SK-N-SH (cell line): ENCODE results near the gene DLG2.
A peak's percentile ranks its signal among the peaks of the same experiment; 100 is the strongest.

ENCODE experiments used
- ELF1 ChIP-seq: IDR thresholded peaks from 2 replicates; pipeline ENCODE4 v1.4.0; 2012
- EP300 ChIP-seq, 2 experiments: IDR thresholded peaks; 2 replicates each; pipeline versions ENCODE4 v1.4.0 to v1.6.1; 2012; ENCODE audit warnings: borderline replicate concordance in 1 of 2, low read depth in 1 of 2, low read length in 1 of 2
- FOXM1 ChIP-seq: IDR thresholded peaks from 2 replicates; pipeline ENCODE4 v1.4.0; 2012; ENCODE audit warnings: low read depth, mild to moderate bottlenecking
- GABPA ChIP-seq: IDR thresholded peaks from 2 replicates; pipeline ENCODE4 v1.4.0; 2012; ENCODE audit warnings: low read depth, mild to moderate bottlenecking
- NFIC ChIP-seq: IDR thresholded peaks from 2 replicates; pipeline ENCODE4 v1.4.0; 2012; ENCODE audit warnings: borderline replicate concordance
- POLR2AphosphoS5 ChIP-seq: IDR thresholded peaks from 2 replicates; pipeline ENCODE4 v1.6.1; 2012; ENCODE audit warnings: low read depth, low read length
- TF ChIP-seq, protein P1 (sequence below): fragments of 200-600 bp; sonication (generic); IDR thresholded peaks from 2 replicates; pipeline ENCODE4 v1.6.1; 2017; ENCODE audit warnings: antibody characterized with exemption, mild to moderate bottlenecking, moderate library complexity
- TF ChIP-seq, protein P2 (sequence below): IDR thresholded peaks from 2 replicates; pipeline ENCODE4 v1.6.1; 2012; ENCODE audit warnings: mild to moderate bottlenecking, low read depth, low read length, moderate library complexity

- TF ChIP-seq POLR2AphosphoS5 (no peak), EP300 (IDR thresholded peaks at IDR 0.05; ENCODE audit: borderline replicate concordance in 1 of 2, low read depth in 1 of 2, low read length in 1 of 2) (peak in 1 of 2 experiments; percentile 63; a peak in 2 of 4 replicates), FOXM1 (no peak), ELF1 (no peak), NFIC (no peak), GABPA (no peak)
- TF ChIP-seq, protein P1, sequence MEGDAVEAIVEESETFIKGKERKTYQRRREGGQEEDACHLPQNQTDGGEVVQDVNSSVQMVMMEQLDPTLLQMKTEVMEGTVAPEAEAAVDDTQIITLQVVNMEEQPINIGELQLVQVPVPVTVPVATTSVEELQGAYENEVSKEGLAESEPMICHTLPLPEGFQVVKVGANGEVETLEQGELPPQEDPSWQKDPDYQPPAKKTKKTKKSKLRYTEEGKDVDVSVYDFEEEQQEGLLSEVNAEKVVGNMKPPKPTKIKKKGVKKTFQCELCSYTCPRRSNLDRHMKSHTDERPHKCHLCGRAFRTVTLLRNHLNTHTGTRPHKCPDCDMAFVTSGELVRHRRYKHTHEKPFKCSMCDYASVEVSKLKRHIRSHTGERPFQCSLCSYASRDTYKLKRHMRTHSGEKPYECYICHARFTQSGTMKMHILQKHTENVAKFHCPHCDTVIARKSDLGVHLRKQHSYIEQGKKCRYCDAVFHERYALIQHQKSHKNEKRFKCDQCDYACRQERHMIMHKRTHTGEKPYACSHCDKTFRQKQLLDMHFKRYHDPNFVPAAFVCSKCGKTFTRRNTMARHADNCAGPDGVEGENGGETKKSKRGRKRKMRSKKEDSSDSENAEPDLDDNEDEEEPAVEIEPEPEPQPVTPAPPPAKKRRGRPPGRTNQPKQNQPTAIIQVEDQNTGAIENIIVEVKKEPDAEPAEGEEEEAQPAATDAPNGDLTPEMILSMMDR: no peak
- TF ChIP-seq, protein P2, sequence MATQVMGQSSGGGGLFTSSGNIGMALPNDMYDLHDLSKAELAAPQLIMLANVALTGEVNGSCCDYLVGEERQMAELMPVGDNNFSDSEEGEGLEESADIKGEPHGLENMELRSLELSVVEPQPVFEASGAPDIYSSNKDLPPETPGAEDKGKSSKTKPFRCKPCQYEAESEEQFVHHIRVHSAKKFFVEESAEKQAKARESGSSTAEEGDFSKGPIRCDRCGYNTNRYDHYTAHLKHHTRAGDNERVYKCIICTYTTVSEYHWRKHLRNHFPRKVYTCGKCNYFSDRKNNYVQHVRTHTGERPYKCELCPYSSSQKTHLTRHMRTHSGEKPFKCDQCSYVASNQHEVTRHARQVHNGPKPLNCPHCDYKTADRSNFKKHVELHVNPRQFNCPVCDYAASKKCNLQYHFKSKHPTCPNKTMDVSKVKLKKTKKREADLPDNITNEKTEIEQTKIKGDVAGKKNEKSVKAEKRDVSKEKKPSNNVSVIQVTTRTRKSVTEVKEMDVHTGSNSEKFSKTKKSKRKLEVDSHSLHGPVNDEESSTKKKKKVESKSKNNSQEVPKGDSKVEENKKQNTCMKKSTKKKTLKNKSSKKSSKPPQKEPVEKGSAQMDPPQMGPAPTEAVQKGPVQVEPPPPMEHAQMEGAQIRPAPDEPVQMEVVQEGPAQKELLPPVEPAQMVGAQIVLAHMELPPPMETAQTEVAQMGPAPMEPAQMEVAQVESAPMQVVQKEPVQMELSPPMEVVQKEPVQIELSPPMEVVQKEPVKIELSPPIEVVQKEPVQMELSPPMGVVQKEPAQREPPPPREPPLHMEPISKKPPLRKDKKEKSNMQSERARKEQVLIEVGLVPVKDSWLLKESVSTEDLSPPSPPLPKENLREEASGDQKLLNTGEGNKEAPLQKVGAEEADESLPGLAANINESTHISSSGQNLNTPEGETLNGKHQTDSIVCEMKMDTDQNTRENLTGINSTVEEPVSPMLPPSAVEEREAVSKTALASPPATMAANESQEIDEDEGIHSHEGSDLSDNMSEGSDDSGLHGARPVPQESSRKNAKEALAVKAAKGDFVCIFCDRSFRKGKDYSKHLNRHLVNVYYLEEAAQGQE: no peak
These were observed 1842.7 kb downstream of the DLG2 start for GRCh38 chr11:83784419-83784818.
